Suprapubic skin (tissue), 4 donors: ENCODE measurements around the gene PHETA1. TPM values are rescaled to one million over a fixed set of nuclear protein-coding genes. Genes with fewer than 3 reads are reported as not detected.

Experiments used
- DNase-seq, 2 donors: peaks; one replicate each; pipeline ENCODE4 v3.0.0-alpha.2; 2019; ENCODE audit warnings: low spot score in 2 of 2
- H3K27ac ChIP-seq: fragments of 200-600 bp; sonication (generic); one replicate; pipeline ENCODE4 v1.5.1; 2019
- H3K27me3 ChIP-seq: fragments of 200-600 bp; sonication (generic); one replicate; pipeline ENCODE4 v1.5.1; 2019
- H3K36me3 ChIP-seq: fragments of 200-600 bp; sonication (generic); one replicate; pipeline ENCODE4 v1.5.1; 2019
- H3K4me1 ChIP-seq: fragments of 200-600 bp; sonication (generic); one replicate; pipeline ENCODE4 v1.5.1; 2019
- H3K4me3 ChIP-seq: fragments of 200-600 bp; sonication (generic); one replicate; pipeline ENCODE4 v1.5.1; 2019; ENCODE audit warnings: mild to moderate bottlenecking
- H3K9me3 ChIP-seq: fragments of 200-600 bp; sonication (generic); one replicate; pipeline ENCODE4 v1.5.1; 2019
- EP300 ChIP-seq: sonication (generic); formaldehyde crosslinking; IDR thresholded peaks from one replicate; pipeline ENCODE4 v1.6.1; 2017; ENCODE audit warnings: antibody characterized with exemption
- POLR2A ChIP-seq, 2 donors: fragments of 450-650 bp; IDR thresholded peaks; one replicate each; pipeline ENCODE4 v1.6.1; 2017; ENCODE audit warnings: antibody characterized with exemption in 2 of 2, mild to moderate bottlenecking in 2 of 2, moderate library complexity in 2 of 2
- POLR2AphosphoS5 ChIP-seq, 3 donors: sonication (generic); formaldehyde crosslinking; IDR thresholded peaks; one replicate each; pipeline ENCODE4 v1.6.1; 2017; ENCODE audit warnings: antibody characterized with exemption in 3 of 3
- WGBS: methylation state at CpG from one replicate; pipeline ENCODE4 v1.1.5; 2018; 5-methylcytosine and 5-hydroxymethylcytosine counted together
- total RNA-seq, 4 donors: library from RNA; depleted of rRNA; stranded (reverse); fragments of >200 nt; gene quantifications; one replicate each; pipeline ENCODE4 v1.1.0, GENCODE V29; 2016
- TF ChIP-seq, protein P1 (sequence below), 2 donors: fragments of 200-600 bp in 1 of 2; fragments of 450-650 bp in 1 of 2; sonication (generic) in 1 of 2; IDR thresholded peaks; one replicate each; pipeline ENCODE4 v1.5.1; 2016 to 2019; ENCODE audit warnings: antibody characterized with exemption in 2 of 2, mild to moderate bottlenecking in 1 of 2, moderate library complexity in 1 of 2

Gene PHETA1
- total RNA-seq, 4 donors from 2014 or later = 15.9 to 25.7 (median 23.2) TPM

DNA sequence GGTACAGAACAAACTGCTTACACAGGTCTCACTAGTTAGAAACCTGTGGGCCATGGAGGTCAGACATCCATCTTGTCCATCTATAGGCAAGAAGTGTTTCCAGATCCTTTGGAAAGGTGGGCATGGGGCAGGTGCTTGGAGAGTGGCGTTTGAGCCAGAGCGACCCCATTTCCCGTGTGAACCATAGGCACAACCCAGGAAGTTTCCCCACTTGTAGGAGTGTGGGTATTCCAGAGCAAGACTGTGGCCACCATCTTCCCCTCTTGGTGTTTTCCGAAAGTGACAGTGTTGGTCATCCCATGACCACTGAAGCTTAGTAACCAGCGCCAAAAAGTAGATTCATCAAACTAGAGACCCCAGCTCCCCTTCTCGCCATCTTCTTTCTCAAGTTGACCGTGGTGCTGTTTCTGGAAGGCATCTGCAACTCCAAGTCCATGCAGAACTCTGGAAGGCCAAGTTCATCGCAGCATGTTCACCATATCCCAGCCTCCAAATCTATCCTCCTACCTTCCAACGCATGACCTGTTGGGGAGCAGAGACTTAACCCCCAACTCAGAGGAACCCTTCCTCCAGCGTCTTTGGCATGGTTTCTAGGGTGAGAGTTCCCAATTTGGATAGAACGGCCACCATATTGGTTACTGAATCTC, 19.7 kb downstream of the PHETA1 start:
- Histone ChIP-seq H3K36me3 (no peaks in the 10 kb centered on the region), H3K4me3 (no peak overlapping the region), H3K27me3 (no peaks in the 10 kb centered on the region), H3K9me3 (peaks cover 12% of the 10 kb centered on the region), H3K4me1 (no peaks in the 10 kb centered on the region), H3K27ac (no peak overlapping the region)
- DNase-seq = no peak
- 93% methylated on average over 11 of the region's 11 CpGs for whole genome bisulfite sequencing
- TF ChIP-seq, protein P1, sequence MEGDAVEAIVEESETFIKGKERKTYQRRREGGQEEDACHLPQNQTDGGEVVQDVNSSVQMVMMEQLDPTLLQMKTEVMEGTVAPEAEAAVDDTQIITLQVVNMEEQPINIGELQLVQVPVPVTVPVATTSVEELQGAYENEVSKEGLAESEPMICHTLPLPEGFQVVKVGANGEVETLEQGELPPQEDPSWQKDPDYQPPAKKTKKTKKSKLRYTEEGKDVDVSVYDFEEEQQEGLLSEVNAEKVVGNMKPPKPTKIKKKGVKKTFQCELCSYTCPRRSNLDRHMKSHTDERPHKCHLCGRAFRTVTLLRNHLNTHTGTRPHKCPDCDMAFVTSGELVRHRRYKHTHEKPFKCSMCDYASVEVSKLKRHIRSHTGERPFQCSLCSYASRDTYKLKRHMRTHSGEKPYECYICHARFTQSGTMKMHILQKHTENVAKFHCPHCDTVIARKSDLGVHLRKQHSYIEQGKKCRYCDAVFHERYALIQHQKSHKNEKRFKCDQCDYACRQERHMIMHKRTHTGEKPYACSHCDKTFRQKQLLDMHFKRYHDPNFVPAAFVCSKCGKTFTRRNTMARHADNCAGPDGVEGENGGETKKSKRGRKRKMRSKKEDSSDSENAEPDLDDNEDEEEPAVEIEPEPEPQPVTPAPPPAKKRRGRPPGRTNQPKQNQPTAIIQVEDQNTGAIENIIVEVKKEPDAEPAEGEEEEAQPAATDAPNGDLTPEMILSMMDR (IDR thresholded peaks at IDR 0.05) = no peak
- TF ChIP-seq POLR2AphosphoS5 (IDR thresholded peaks at IDR 0.05) (no peak), EP300 (no peak), POLR2A (IDR thresholded peaks at IDR 0.05) (no peak)

DNA sequence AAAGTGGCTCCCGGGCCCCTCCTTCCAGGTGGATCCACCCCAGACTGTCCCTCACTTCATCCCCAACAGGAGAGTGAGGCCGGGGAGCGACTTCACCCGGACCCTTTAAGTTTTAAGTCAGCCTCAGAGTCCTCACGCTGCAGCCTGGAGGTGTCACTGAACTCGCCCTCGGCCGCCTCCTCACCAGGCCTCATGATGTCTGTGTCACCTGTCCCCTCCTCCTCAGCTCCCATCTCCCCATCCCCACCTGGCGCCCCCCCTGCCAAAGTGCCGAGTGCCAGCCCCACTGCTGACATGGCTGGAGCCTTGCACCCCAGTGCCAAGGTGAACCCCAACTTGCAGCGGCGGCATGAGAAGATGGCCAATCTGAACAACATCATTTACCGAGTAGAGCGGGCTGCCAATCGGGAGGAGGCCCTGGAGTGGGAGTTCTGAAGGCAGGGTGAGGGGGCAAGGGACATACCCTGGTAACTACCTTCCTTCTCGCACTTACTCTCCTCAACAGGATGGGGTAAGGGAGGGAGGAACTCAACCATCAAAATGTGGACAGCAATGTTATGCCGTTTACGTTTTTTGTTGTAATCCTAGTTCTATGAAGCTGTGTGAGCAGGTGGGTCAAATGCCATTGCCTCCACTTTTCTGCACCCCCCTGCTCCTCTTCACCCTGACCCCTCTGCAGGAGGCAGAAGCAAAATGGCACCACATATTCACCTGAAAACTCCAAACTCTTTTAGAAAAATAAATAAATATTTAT, 20.8 kb downstream of the PHETA1 start:
- TF ChIP-seq POLR2AphosphoS5 (IDR thresholded peaks at IDR 0.05) (no peak), EP300 (no peak), POLR2A (IDR thresholded peaks at IDR 0.05) (no peak)
- TF ChIP-seq, protein P1 (IDR thresholded peaks at IDR 0.05) = no peak
- no peak overlapping the region for H3K4me3 ChIP-seq
- no peaks in the 10 kb centered on the region for H3K36me3 ChIP-seq
- H3K27me3 ChIP-seq = no peaks in the 10 kb centered on the region
- WGBS = 95% methylated on average over 17 of the region's 18 CpGs
- DNase-seq = no peak
- H3K4me1 ChIP-seq = no peaks in the 10 kb centered on the region
- H3K9me3 ChIP-seq = peaks cover 12% of the 10 kb centered on the region
- H3K27ac ChIP-seq = no peak overlapping the region

DNA sequence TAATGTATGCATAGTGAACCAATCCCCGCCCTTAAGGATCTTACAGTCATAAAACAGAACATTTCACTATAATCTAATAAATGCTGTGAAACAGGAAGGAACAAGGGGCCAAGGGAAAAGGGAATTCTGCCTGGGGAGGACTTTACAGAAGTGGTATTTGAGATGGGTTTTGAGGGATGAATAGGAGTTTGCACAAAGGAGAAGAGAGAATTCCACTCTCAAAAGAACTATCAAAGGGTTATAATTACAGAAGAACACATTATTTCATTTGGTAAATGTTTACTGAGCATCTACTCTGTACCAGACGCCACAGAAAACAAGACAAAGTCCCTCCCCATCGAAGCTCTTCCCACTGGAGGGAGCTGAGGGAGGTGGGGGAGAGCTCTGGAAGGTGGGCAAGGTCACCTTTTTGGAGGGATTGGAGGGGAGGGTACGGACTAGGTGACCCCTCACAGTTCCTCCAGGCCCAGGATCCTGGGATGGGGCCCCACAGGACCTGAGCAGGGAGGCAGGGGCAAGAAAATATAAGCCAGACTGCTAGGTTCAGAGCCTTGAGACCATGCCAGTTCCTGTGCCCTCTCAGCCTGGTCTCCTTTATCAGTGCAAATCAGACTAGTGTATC, 24.5 kb downstream of the PHETA1 start:
- 86% methylated on average over 4 of the region's 4 CpGs for WGBS
- TF ChIP-seq POLR2AphosphoS5 (IDR thresholded peaks at IDR 0.05) = no peak
- TF ChIP-seq EP300 = no peak
- TF ChIP-seq, protein P1 (IDR thresholded peaks at IDR 0.05) = no peak
- TF ChIP-seq POLR2A (IDR thresholded peaks at IDR 0.05) = no peak
- H3K4me3 ChIP-seq = no peak overlapping the region
- H3K36me3 ChIP-seq = no peaks in the 10 kb centered on the region
- no peak for DNase-seq
- no peak overlapping the region for H3K27ac ChIP-seq
- H3K9me3 ChIP-seq = peaks cover 12% of the 10 kb centered on the region
- H3K27me3 ChIP-seq = no peaks in the 10 kb centered on the region
- no peaks in the 10 kb centered on the region for H3K4me1 ChIP-seq

DNA sequence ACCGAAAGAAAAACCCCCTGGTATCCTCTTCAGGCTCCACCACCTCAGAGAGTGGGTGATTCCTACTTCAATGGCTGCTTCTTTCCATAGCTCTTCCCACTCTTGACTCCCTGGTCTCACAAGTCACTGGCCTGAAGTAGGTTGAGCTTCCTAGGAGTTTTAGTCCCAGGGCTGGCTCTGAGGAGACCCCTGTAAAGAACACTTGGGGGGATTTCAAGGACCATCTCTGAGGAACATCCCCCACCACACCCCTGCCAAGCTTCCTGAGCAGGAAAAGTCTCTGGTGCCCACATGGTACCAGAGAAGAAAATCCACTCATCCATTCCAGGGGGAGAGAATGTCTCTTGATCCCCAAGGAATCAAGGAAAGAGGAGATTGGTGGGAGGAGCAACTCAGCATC, 25.7 kb downstream of the PHETA1 start:
- WGBS = 78% methylated on average over 1 of the region's 1 CpG
- Histone ChIP-seq H3K9me3 (peaks cover 10% of the 10 kb centered on the region), H3K4me3 (no peak overlapping the region), H3K27ac (no peak overlapping the region), H3K36me3 (no peaks in the 10 kb centered on the region), H3K4me1 (no peaks in the 10 kb centered on the region), H3K27me3 (no peaks in the 10 kb centered on the region)
- TF ChIP-seq POLR2AphosphoS5 (IDR thresholded peaks at IDR 0.05) = no peak
- TF ChIP-seq, protein P1 (IDR thresholded peaks at IDR 0.05) = no peak
- DNase-seq = no peak

DNA sequence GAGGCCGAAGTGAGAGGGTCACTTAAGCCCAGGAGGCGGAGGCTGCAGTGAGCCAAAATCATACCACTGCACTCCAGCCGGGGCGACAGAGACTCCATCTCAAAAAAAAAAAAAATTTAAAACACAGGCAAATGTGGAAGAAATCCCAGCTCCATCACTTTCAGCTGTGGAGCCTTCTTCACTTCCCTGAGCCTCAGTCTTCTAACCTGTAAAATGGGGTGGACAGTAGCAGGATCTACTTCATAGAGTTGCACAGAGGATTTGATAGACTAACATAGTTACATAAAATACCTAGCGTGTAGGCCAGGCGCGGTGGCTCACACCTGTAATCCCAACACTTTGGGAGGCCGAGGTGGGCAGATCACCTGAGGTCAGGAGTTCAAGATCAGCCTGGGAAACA, 26.5 kb downstream of the PHETA1 start:
- H3K9me3 ChIP-seq = peaks cover 2% of the 10 kb centered on the region
- no peak overlapping the region for H3K27ac ChIP-seq
- no peaks in the 10 kb centered on the region for H3K27me3 ChIP-seq
- H3K4me1 ChIP-seq = no peaks in the 10 kb centered on the region
- no peak overlapping the region for H3K4me3 ChIP-seq
- no peaks in the 10 kb centered on the region for H3K36me3 ChIP-seq
- WGBS = 88% methylated on average over 8 of the region's 8 CpGs
- TF ChIP-seq EP300 (no peak), POLR2A (IDR thresholded peaks at IDR 0.05) (no peak), POLR2AphosphoS5 (IDR thresholded peaks at IDR 0.05) (no peak)
- TF ChIP-seq, protein P1 (IDR thresholded peaks at IDR 0.05) = no peak
- DNase-seq = no peak
